Activated B cell treated with CpG ODN at 0.5 μM for 24 hours (primary cell): ENCODE data around the gene AQP5. TPM values are rescaled to one million over a fixed set of nuclear protein-coding genes. Genes with fewer than 3 reads are reported as not detected.

Source experiments
- ATAC-seq: fragments of 200-7000 bp; cut with Tn5 transposase; one replicate; pipeline ENCODE4 v1.10.0; 2021; ENCODE audit warnings: low read depth, mild to moderate bottlenecking, moderate library complexity
- CTCF ChIA-PET: fragments of 350-600 bp; sonication (Branson Sonifier 250); formaldehyde crosslinking; loops from one replicate; lab custom pipeline; 2021; ENCODE audit warnings: antibody characterized with exemption; lab: Charles Lee
- POLR2A ChIA-PET: fragments of 350-600 bp; sonication (Branson Sonifier 250); formaldehyde crosslinking; loops from one replicate; lab custom pipeline; 2021; ENCODE audit warnings: antibody characterized with exemption; lab: Charles Lee
- DNase-seq: peaks from one replicate; pipeline ENCODE4 v3.0.0; 2022
- H3K27ac Mint-ChIP-seq: one replicate; pipeline ENCODE4 v1.8.0; 2020; ENCODE audit warnings: mixed read lengths
- H3K27me3 Mint-ChIP-seq: one replicate; pipeline ENCODE4 v1.8.0; 2021; ENCODE audit warnings: mixed read lengths
- H3K36me3 Mint-ChIP-seq: one replicate; pipeline ENCODE4 v1.8.0; 2021; ENCODE audit warnings: low read depth, mixed read lengths
- H3K4me1 Mint-ChIP-seq: one replicate; pipeline ENCODE4 v1.8.0; 2021; ENCODE audit warnings: mixed read lengths
- H3K4me3 Mint-ChIP-seq: one replicate; pipeline ENCODE4 v1.8.0; 2020; ENCODE audit warnings: mild to moderate bottlenecking, mixed read lengths
- H3K9me3 Mint-ChIP-seq: one replicate; pipeline ENCODE4 v1.8.0; 2020; ENCODE audit warnings: mixed read lengths
- intact Hi-C: fragments of 100-400 bp; cut with micrococcal nuclease; formaldehyde crosslinking; loops from one replicate; pipeline ENCODE4 v1.15.1; 2024
- total RNA-seq: library from RNA; stranded (reverse); gene quantifications from 2 replicates; pipeline ENCODE4 v1.2.3, GENCODE V29; 2022
- TF ChIP-seq, protein P1 (sequence below): fragments of 200-600 bp; IDR thresholded peaks from one replicate; pipeline ENCODE4 v1.8.0; 2022; ENCODE audit warnings: antibody characterized with exemption, mild to moderate bottlenecking

The AQP5 gene
- total RNA-seq, 1 donor from 2014 or later = not detected

DNA sequence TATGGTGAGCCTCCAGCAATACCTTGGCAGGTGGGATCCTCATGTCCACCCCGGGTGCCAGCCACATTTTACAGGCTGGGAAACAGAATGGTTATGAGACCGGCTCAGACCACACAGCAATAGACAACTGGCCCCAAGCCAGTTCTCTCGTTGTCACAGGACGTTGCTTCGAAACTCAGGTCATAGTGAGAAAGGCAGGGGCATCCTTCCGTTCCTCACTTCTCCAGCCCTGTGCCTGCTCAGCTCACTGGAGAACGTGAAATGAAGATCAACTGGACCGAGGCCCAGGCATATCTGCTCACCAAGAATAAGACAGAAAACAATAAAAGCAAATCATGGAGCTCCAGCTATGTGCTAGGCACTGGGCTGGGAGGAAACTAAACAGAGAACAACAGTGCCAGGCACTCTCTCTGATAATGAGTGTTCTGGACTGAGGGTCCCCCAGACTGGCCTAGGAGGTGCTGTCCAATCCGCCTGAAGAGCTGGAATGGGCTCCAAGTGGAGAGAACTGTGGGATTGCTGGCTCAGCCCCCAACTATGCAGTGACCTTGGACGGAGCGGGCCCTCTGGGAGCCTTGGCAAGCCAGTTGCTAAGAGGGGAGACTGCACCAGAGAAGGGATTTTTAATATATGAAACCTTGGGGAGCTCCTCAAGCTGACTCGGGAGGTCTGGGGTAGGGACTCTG lies 39.2 kb upstream of the AQP5 start:
- Mint-ChIP-seq H3K4me3 (no peak overlapping the region), H3K4me1 (no peaks in the 10 kb centered on the region), H3K9me3 (no peaks in the 10 kb centered on the region), H3K27me3 (peaks cover 8% of the 10 kb centered on the region), H3K27ac (no peak overlapping the region), H3K36me3 (no peaks in the 10 kb centered on the region)
- ChIA-PET CTCF (interaction anchor here (0.5 kb wide), 1 partner anchor 147 kb away, joined by 5 read pairs; no protein-coding TSS in a partner anchor), POLR2A (no interaction called here)
- ATAC-seq (no peak), DNase-seq (no peak)
- TF ChIP-seq, protein P1, sequence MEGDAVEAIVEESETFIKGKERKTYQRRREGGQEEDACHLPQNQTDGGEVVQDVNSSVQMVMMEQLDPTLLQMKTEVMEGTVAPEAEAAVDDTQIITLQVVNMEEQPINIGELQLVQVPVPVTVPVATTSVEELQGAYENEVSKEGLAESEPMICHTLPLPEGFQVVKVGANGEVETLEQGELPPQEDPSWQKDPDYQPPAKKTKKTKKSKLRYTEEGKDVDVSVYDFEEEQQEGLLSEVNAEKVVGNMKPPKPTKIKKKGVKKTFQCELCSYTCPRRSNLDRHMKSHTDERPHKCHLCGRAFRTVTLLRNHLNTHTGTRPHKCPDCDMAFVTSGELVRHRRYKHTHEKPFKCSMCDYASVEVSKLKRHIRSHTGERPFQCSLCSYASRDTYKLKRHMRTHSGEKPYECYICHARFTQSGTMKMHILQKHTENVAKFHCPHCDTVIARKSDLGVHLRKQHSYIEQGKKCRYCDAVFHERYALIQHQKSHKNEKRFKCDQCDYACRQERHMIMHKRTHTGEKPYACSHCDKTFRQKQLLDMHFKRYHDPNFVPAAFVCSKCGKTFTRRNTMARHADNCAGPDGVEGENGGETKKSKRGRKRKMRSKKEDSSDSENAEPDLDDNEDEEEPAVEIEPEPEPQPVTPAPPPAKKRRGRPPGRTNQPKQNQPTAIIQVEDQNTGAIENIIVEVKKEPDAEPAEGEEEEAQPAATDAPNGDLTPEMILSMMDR = no peak
- intact Hi-C loops = no loop called here

- Mint-ChIP-seq H3K4me1 (no peaks in the 10 kb centered on the region), H3K9me3 (no peaks in the 10 kb centered on the region), H3K27ac (no peak overlapping the region), H3K4me3 (no peak overlapping the region), H3K27me3 (peaks cover 4% of the 10 kb centered on the region), H3K36me3 (no peaks in the 10 kb centered on the region)
- DNase-seq (no peak), ATAC-seq (no peak)
- intact Hi-C loops = no loop called here
- ChIA-PET POLR2A (no interaction called here), CTCF (no interaction called here)
- TF ChIP-seq, protein P1 = no peak
These were observed 38.5 kb upstream of the AQP5 start for GRCh38 chr12:49923035-49923644.

- no peak for ATAC-seq
- Mint-ChIP-seq H3K4me1 (no peaks in the 10 kb centered on the region), H3K9me3 (no peaks in the 10 kb centered on the region), H3K27ac (no peak overlapping the region), H3K36me3 (no peaks in the 10 kb centered on the region), H3K27me3 (peaks cover 1% of the 10 kb centered on the region), H3K4me3 (no peak overlapping the region)
- DNase-seq = no peak
- TF ChIP-seq, protein P1 = no peak
- intact Hi-C loops = no loop called here
- ChIA-PET POLR2A (no interaction called here), CTCF (no interaction called here)
These were observed 37.7 kb upstream of the AQP5 start for GRCh38 chr12:49923880-49924556.

GRCh38 chr12:49924628-49925246 lies 36.9 kb upstream of the AQP5 start:
- TF ChIP-seq, protein P1 = no peak
- no peaks in the 10 kb centered on the region for H3K4me1 Mint-ChIP-seq
- intact Hi-C loops = no loop called here
- no peaks in the 10 kb centered on the region for H3K36me3 Mint-ChIP-seq
- no peak for ATAC-seq
- peaks cover 6% of the 10 kb centered on the region for H3K27me3 Mint-ChIP-seq
- DNase-seq = no peak
- POLR2A ChIA-PET = no interaction called here
- CTCF ChIA-PET = no interaction called here
- no peak overlapping the region for H3K4me3 Mint-ChIP-seq
- no peak overlapping the region for H3K27ac Mint-ChIP-seq
- H3K9me3 Mint-ChIP-seq = no peaks in the 10 kb centered on the region
